Activated T-cell treated with anti-CD3 and anti-CD28 coated beads, Interleukin-2, amount 50 U/mL, for 4 hours (primary cell): ENCODE data around the gene AK6. TPM values are rescaled to one million over a fixed set of nuclear protein-coding genes. Genes with fewer than 3 reads are reported as not detected.
A peak's percentile ranks its signal among the peaks of the same experiment; 100 is the strongest.
"Not testable (repeated sequence)": the region's sequence is repeated elsewhere in the genome, so short reads cannot be mapped to it uniquely, and the experiment has no call there.

Experiments used
- ATAC-seq, 2 donors: fragments of 200-7000 bp; cut with Tn5 transposase; one replicate each; pipeline ENCODE4 v1.10.0; 2021
- DNase-seq: peaks from one replicate; pipeline ENCODE4 v3.0.0-alpha.2; 2020
- H3K27me3 Mint-ChIP-seq: one replicate; pipeline ENCODE4 v1.8.0; 2021; ENCODE audit warnings: low read depth, mixed read lengths
- H3K36me3 Mint-ChIP-seq: one replicate; pipeline ENCODE4 v1.8.0; 2022; ENCODE audit warnings: mixed read lengths; ENCODE audit not compliant: insufficient read depth
- H3K4me1 Mint-ChIP-seq: one replicate; pipeline ENCODE4 v1.8.0; 2021; ENCODE audit warnings: low read depth, mixed read lengths
- H3K4me3 Mint-ChIP-seq: one replicate; pipeline ENCODE4 v1.8.0; 2021; ENCODE audit warnings: mild to moderate bottlenecking, moderate library complexity, mixed read lengths
- H3K9me3 Mint-ChIP-seq: one replicate; pipeline ENCODE4 v1.8.0; 2021; ENCODE audit warnings: mixed read lengths
- total RNA-seq, 3 donors: library from RNA; stranded (reverse); gene quantifications; one replicate each; pipeline ENCODE4 v1.2.1, GENCODE V29; 2021

The AK6 gene
- total RNA-seq, 3 donors from 2014 or later, result 126 to 145 (median 135) TPM

GRCh38 chr5:69364850-69365249 lies 4.5 kb downstream of the AK6 start:
- no peak overlapping the region for H3K4me3 Mint-ChIP-seq
- peaks cover 35% of the 10 kb centered on the region for H3K4me1 Mint-ChIP-seq

GRCh38 chr5:69364414-69364813 lies 4.9 kb downstream of the AK6 start:
- Mint-ChIP-seq H3K4me3 (no peak overlapping the region), H3K36me3 (peaks cover 22% of the 10 kb centered on the region)
- DNase-seq, result no peak

More at GRCh38 chr5:69364850-69365249, 4.5 kb downstream of the AK6 start:
- Mint-ChIP-seq H3K36me3 (peaks cover 22% of the 10 kb centered on the region), H3K27me3 (no peaks in the 10 kb centered on the region), H3K9me3 (no peaks in the 10 kb centered on the region)
- DNase-seq (no peak), ATAC-seq (no peak)

GRCh38 chr5:69360442-69360841 lies 8.9 kb downstream of the AK6 start:
- H3K4me3 Mint-ChIP-seq, result no peak overlapping the region
- peaks cover 24% of the 10 kb centered on the region for H3K36me3 Mint-ChIP-seq
- H3K9me3 Mint-ChIP-seq, result no peaks in the 10 kb centered on the region
- DNase-seq (no peak), ATAC-seq (no peak)
- H3K4me1 Mint-ChIP-seq, result peaks cover 24% of the 10 kb centered on the region
- H3K27me3 Mint-ChIP-seq, result no peaks in the 10 kb centered on the region

More at GRCh38 chr5:69364414-69364813, 4.9 kb downstream of the AK6 start:
- Mint-ChIP-seq H3K27me3 (no peaks in the 10 kb centered on the region), H3K9me3 (no peaks in the 10 kb centered on the region), H3K4me1 (peaks cover 35% of the 10 kb centered on the region)
- ATAC-seq, result peak in 1 of 2 donors; percentile 11

GRCh38 chr5:69359699-69360098 lies 9.6 kb downstream of the AK6 start:
- peaks cover 19% of the 10 kb centered on the region for H3K36me3 Mint-ChIP-seq
- DNase-seq, result no peak
- H3K4me1 Mint-ChIP-seq, result peaks cover 20% of the 10 kb centered on the region
- H3K27me3 Mint-ChIP-seq, result no peaks in the 10 kb centered on the region
- H3K9me3 Mint-ChIP-seq, result no peaks in the 10 kb centered on the region
- H3K4me3 Mint-ChIP-seq, result no peak overlapping the region
- no peak for ATAC-seq

- no peak for DNase-seq
- no peaks in the 10 kb centered on the region for H3K27me3 Mint-ChIP-seq
- no peaks in the 10 kb centered on the region for H3K9me3 Mint-ChIP-seq
- ATAC-seq, result no peak
- H3K4me1 Mint-ChIP-seq, result peaks cover under 1% of the 10 kb centered on the region
- H3K36me3 Mint-ChIP-seq, result peaks cover 33% of the 10 kb centered on the region
- H3K4me3 Mint-ChIP-seq, result no peak overlapping the region
Observed at GRCh38 chr5:69350664-69351063, 18.7 kb downstream of the AK6 start.

GRCh38 chr5:69343083-69343482 lies 26.2 kb downstream of the AK6 start:
- DNase-seq (no peak), ATAC-seq (no peak)
- no peaks in the 10 kb centered on the region for H3K4me1 Mint-ChIP-seq
- no peaks in the 10 kb centered on the region for H3K9me3 Mint-ChIP-seq
- no peaks in the 10 kb centered on the region for H3K36me3 Mint-ChIP-seq
- no peak overlapping the region for H3K4me3 Mint-ChIP-seq
- no peaks in the 10 kb centered on the region for H3K27me3 Mint-ChIP-seq

- DNase-seq (no peak), ATAC-seq (no peak)
- H3K4me3 Mint-ChIP-seq, result no peak overlapping the region
- no peaks in the 10 kb centered on the region for H3K9me3 Mint-ChIP-seq
- no peaks in the 10 kb centered on the region for H3K36me3 Mint-ChIP-seq
- no peaks in the 10 kb centered on the region for H3K4me1 Mint-ChIP-seq
- H3K27me3 Mint-ChIP-seq, result no peaks in the 10 kb centered on the region
Observed at GRCh38 chr5:69341520-69342161, 27.7 kb downstream of the AK6 start.

- Mint-ChIP-seq H3K4me1 (peaks cover 11% of the 10 kb centered on the region), H3K4me3 (no peak overlapping the region)
- ATAC-seq, result no peak
Observed at GRCh38 chr5:69335341-69335935, 33.9 kb downstream of the AK6 start.

GRCh38 chr5:69334793-69335268 lies 34.5 kb downstream of the AK6 start:
- Mint-ChIP-seq H3K36me3 (peaks cover 2% of the 10 kb centered on the region), H3K4me3 (no peak overlapping the region), H3K9me3 (no peaks in the 10 kb centered on the region), H3K4me1 (peaks cover 11% of the 10 kb centered on the region), H3K27me3 (no peaks in the 10 kb centered on the region)
- peak; percentile 63 for DNase-seq
- ATAC-seq, result peak; percentile 64 to 71

More at GRCh38 chr5:69335341-69335935, 33.9 kb downstream of the AK6 start:
- no peak for DNase-seq
- Mint-ChIP-seq H3K36me3 (peaks cover 2% of the 10 kb centered on the region), H3K27me3 (no peaks in the 10 kb centered on the region), H3K9me3 (no peaks in the 10 kb centered on the region)

- not testable (repeated sequence) for DNase-seq, H3K36me3 Mint-ChIP-seq, H3K9me3 Mint-ChIP-seq, ATAC-seq, H3K27me3 Mint-ChIP-seq, H3K4me3 Mint-ChIP-seq
- peaks cover 11% of the 10 kb centered on the region for H3K4me1 Mint-ChIP-seq
Observed at GRCh38 chr5:69333668-69334315, 35.5 kb downstream of the AK6 start.

- DNase-seq (no peak), ATAC-seq (no peak)
- Mint-ChIP-seq H3K4me1 (peaks cover 11% of the 10 kb centered on the region), H3K9me3 (no peaks in the 10 kb centered on the region), H3K36me3 (peaks cover 2% of the 10 kb centered on the region), H3K4me3 (peak overlapping the region; percentile 85), H3K27me3 (no peaks in the 10 kb centered on the region)
Observed at GRCh38 chr5:69331528-69332445, 37.5 kb downstream of the AK6 start.

GRCh38 chr5:69329905-69330489 lies 39.3 kb downstream of the AK6 start:
- Mint-ChIP-seq H3K9me3 (no peaks in the 10 kb centered on the region), H3K4me1 (peaks cover 11% of the 10 kb centered on the region), H3K36me3 (peaks cover 2% of the 10 kb centered on the region), H3K27me3 (no peaks in the 10 kb centered on the region), H3K4me3 (no peak overlapping the region)
- ATAC-seq (no peak), DNase-seq (no peak)

GRCh38 chr5:69326365-69326764 lies 43.0 kb downstream of the AK6 start:
- Mint-ChIP-seq H3K4me3 (no peak overlapping the region), H3K9me3 (no peaks in the 10 kb centered on the region), H3K36me3 (no peaks in the 10 kb centered on the region), H3K27me3 (no peaks in the 10 kb centered on the region), H3K4me1 (no peaks in the 10 kb centered on the region)
- no peak for DNase-seq
- ATAC-seq, result no peak

- no peaks in the 10 kb centered on the region for H3K4me1 Mint-ChIP-seq
- H3K36me3 Mint-ChIP-seq, result peaks cover 26% of the 10 kb centered on the region
- no peaks in the 10 kb centered on the region for H3K27me3 Mint-ChIP-seq
- ATAC-seq (no peak), DNase-seq (no peak)
- H3K9me3 Mint-ChIP-seq, result no peaks in the 10 kb centered on the region
- H3K4me3 Mint-ChIP-seq, result no peak overlapping the region
Observed at GRCh38 chr5:69317391-69317790, 51.9 kb downstream of the AK6 start.
